A549 (cell line): ENCODE data around the gene MYLIP. TPM values are rescaled to one million over a fixed set of nuclear protein-coding genes. Genes with fewer than 3 reads are reported as not detected.

Experiments used
- ATAC-seq, 2 experiments: fragments of 200-7000 bp in 1 of 2; fragments of >200 bp in 1 of 2; cut with Nextera tagmentation in 1 of 2; cut with Tn5 transposase in 1 of 2; 3 replicates each; pipeline versions ENCODE4 v1.8.0 to v1.9.1; 2018 to 2020; ENCODE audit warnings: mild to moderate bottlenecking in 1 of 2, moderate library complexity in 1 of 2
- CTCF ChIA-PET: fragments of 300-600 bp; sonication (Branson Sonifier 250); formaldehyde crosslinking; extraction: SDS; loops from one replicate; lab custom pipeline; 2021; ENCODE audit warnings: antibody characterized with exemption, inconsistent platforms; lab: Yijun Ruan, JAX
- POLR2A ChIA-PET: fragments of 350-600 bp; formaldehyde crosslinking; extraction: SDS; loops from one replicate; lab custom pipeline; 2021; ENCODE audit warnings: antibody characterized with exemption, inconsistent platforms; lab: Yijun Ruan, JAX
- DNase-seq, 2 experiments: peaks; one replicate each; pipeline versions ENCODE4 v3.0.0 to v3.0.0-alpha.2; 2011 to 2016; ENCODE audit warnings: low read depth in 1 of 2, low spot score in 1 of 2
- FAIRE-seq: peaks from 2 replicates; lab custom pipeline; 2011; peaks lifted over from hg19 to GRCh38; lab: Jason Lieb, UNC
- H3K27ac ChIP-seq, 2 experiments: fragments of >200 bp; sonication (Bioruptor Twin); formaldehyde crosslinking; 3 replicates each; pipeline ENCODE4 v1.5.1; 2016 to 2017
- H3K4me1 ChIP-seq: fragments of >200 bp; sonication (Bioruptor Twin); formaldehyde crosslinking; 3 replicates; pipeline ENCODE4 v1.6.1; 2016
- H3K4me2 ChIP-seq: fragments of >200 bp; sonication (Bioruptor Twin); formaldehyde crosslinking; 3 replicates; pipeline ENCODE4 v1.6.1; 2016
- H3K4me3 ChIP-seq: fragments of >200 bp; sonication (Bioruptor Twin); formaldehyde crosslinking; 3 replicates; pipeline ENCODE4 v1.5.1; 2016
- H3K9me3 ChIP-seq: fragments of >200 bp; sonication (Bioruptor Twin); formaldehyde crosslinking; 3 replicates; pipeline ENCODE4 v1.6.1; 2016
- BCL3 ChIP-seq: fragments of >200 bp; sonication (Bioruptor Twin); formaldehyde crosslinking; IDR thresholded peaks from 3 replicates; pipeline ENCODE4 v1.6.1; 2016
- CBX8 ChIP-seq: fragments of 200-600 bp; sonication (generic); IDR thresholded peaks from 2 replicates; pipeline ENCODE4 v1.6.1; 2016
- CHD2 ChIP-seq: fragments of 150-350 bp; IDR thresholded peaks from 2 replicates; pipeline ENCODE4 v1.6.1; 2014; ENCODE audit warnings: low read length; ENCODE audit not compliant: partially characterized antibody
- EHF ChIP-seq: fragments of 250-450 bp; sonication (Bioruptor Pico); IDR thresholded peaks from 2 replicates; pipeline ENCODE4 v1.5.0; 2020; ENCODE audit warnings: mild to moderate bottlenecking
- HOXB5 ChIP-seq: fragments of 250-450 bp; sonication (Bioruptor Pico); IDR thresholded peaks from 2 replicates; pipeline ENCODE4 v1.5.0; 2020; ENCODE audit warnings: mild to moderate bottlenecking, moderate library complexity
- KDM1A ChIP-seq: fragments of 200-600 bp; sonication (generic); IDR thresholded peaks from 2 replicates; pipeline ENCODE4 v1.6.1; 2016; ENCODE audit warnings: low read depth, mild to moderate bottlenecking
- KDM5A ChIP-seq: fragments of 200-600 bp; sonication (generic); IDR thresholded peaks from 2 replicates; pipeline ENCODE4 v1.6.1; 2016; ENCODE audit warnings: antibody characterized with exemption, mild to moderate bottlenecking
- PHF8 ChIP-seq: fragments of 200-600 bp; sonication (generic); IDR thresholded peaks from 2 replicates; pipeline ENCODE4 v1.6.1; 2016; ENCODE audit warnings: low read depth, mild to moderate bottlenecking, antibody characterized with exemption, moderate library complexity, borderline replicate concordance
- POLR2A ChIP-seq: IDR thresholded peaks from 2 replicates; pipeline ENCODE4 v1.6.1; 2012; ENCODE audit warnings: mild to moderate bottlenecking, low read length
- RARB ChIP-seq: fragments of 250-450 bp; sonication (Bioruptor Pico); IDR thresholded peaks from 2 replicates; pipeline ENCODE4 v1.8.0; 2021; ENCODE audit warnings: mild to moderate bottlenecking, moderate library complexity
- RCOR1 ChIP-seq: fragments of 150-350 bp; IDR thresholded peaks from 2 replicates; pipeline ENCODE4 v1.6.1; 2014; ENCODE audit warnings: antibody characterized with exemption, low read length, low read depth
- SREBF2 ChIP-seq: fragments of 450-650 bp; IDR thresholded peaks from 2 replicates; pipeline ENCODE4 v1.6.1; 2014; ENCODE audit warnings: mild to moderate bottlenecking, moderate library complexity
- TP53 ChIP-seq: fragments of 250-450 bp; sonication (Bioruptor Pico); IDR thresholded peaks from 2 replicates; pipeline ENCODE4 v1.5.0; 2021; ENCODE audit warnings: mild to moderate bottlenecking, moderate library complexity
- ZSCAN20 ChIP-seq: fragments of 250-450 bp; sonication (Bioruptor Pico); IDR thresholded peaks from 2 replicates; pipeline ENCODE4 v1.8.0; 2022; ENCODE audit warnings: mild to moderate bottlenecking, moderate library complexity
- WGBS: methylation state at CpG from one replicate; pipeline ENCODE4 v1.1.6; 2017; ENCODE audit errors: missing lambda C conversion rate; 5-methylcytosine and 5-hydroxymethylcytosine counted together
- polyA plus RNA-seq, 4 experiments: library from polyadenylated mRNA; depleted of rRNA in 3 of 4; stranded (reverse); fragments of >200 nt; fragmentation: RNase III in 1 of 4; extraction: RNeasy Plus Mini Kit Qiagen cat#74134 plus additional on column Dnase treatment in 1 of 4; gene quantifications; 2 replicates in 3 of 4; 3 replicates in 1 of 4; pipeline ENCODE4 v1.2.3, GENCODE V29; 2011 to 2017
- TF ChIP-seq, protein P1 (sequence below): fragments of 250-450 bp; sonication (Bioruptor Pico); IDR thresholded peaks from 2 replicates; pipeline ENCODE4 v1.5.0; 2020; ENCODE audit warnings: low read depth, mild to moderate bottlenecking, moderate library complexity
- TF ChIP-seq, protein P2 (sequence below): fragments of 250-450 bp; sonication (Bioruptor Pico); IDR thresholded peaks from 2 replicates; pipeline ENCODE4 v1.5.0; 2021; ENCODE audit warnings: mild to moderate bottlenecking, moderate library complexity, borderline replicate concordance
- TF ChIP-seq, protein P3 (sequence below): fragments of 150-350 bp; IDR thresholded peaks from 2 replicates; pipeline ENCODE4 v1.6.1; 2014; ENCODE audit warnings: low read depth, mild to moderate bottlenecking, low read length

MYLIP gene
- polyA plus RNA-seq, 2 of the 4 experiments (the other 2 are of a cell fraction): 2.3 to 9.1 TPM

DNA sequence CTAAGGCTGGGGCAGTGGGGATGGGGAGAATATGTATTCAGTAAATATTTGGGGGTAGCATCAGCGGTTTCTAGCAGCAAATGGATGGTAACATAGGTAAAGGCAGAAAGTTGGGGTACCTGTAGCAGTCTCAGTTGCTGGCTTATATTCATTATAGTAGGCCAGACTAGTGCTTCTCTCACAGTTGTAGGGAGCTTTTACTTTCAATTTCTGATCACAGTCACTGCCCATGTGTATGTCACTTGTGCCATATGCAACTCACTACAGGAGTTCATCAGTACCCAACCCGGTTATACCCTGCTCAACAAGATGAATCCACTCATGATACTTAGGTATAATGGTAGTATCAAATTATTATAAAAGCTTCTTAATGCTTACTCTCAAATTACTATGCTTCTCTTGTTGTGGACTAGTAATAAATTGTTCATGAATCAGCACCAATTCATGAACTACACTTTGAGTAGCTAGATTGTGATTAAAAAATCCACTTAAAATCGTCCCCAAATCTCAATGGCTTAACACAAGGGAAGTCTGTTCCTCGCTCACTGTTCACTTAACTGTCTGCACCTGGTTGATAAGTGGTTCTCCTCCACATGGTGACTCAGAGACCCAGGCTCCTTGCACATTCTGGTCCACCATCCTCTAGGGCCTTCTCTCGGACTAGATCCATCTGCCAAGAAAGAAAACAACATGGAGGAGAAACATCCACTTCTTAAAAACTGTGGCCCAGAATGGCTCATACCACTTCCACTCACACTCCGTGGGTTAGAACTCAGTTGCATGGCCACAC is 31.3 kb upstream of the MYLIP start:
- TF ChIP-seq BCL3 (no peak), RARB (no peak), KDM5A (no peak), TP53 (CRISPR knock-in tag) (no peak), CBX8 (no peak), POLR2A (no peak), ZSCAN20 (no peak), CHD2 (no peak), EHF (CRISPR knock-in tag) (no peak), SREBF2 (no peak), RCOR1 (no peak), HOXB5 (CRISPR knock-in tag) (no peak)
- TF ChIP-seq, protein P1, sequence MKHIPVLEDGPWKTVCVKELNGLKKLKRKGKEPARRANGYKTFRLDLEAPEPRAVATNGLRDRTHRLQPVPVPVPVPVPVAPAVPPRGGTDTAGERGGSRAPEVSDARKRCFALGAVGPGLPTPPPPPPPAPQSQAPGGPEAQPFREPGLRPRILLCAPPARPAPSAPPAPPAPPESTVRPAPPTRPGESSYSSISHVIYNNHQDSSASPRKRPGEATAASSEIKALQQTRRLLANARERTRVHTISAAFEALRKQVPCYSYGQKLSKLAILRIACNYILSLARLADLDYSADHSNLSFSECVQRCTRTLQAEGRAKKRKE (CRISPR knock-in tag): no peak
- TF ChIP-seq, protein P2, sequence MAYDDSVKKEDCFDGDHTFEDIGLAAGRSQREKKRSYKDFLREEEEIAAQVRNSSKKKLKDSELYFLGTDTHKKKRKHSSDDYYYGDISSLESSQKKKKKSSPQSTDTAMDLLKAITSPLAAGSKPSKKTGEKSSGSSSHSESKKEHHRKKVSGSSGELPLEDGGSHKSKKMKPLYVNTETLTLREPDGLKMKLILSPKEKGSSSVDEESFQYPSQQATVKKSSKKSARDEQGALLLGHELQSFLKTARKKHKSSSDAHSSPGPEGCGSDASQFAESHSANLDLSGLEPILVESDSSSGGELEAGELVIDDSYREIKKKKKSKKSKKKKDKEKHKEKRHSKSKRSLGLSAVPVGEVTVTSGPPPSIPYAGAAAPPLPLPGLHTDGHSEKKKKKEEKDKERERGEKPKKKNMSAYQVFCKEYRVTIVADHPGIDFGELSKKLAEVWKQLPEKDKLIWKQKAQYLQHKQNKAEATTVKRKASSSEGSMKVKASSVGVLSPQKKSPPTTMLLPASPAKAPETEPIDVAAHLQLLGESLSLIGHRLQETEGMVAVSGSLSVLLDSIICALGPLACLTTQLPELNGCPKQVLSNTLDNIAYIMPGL (CRISPR knock-in tag): no peak
- DNase-seq: no peak
- ATAC-seq: no peak
- CTCF ChIA-PET: no interaction called here
- 20% methylated on average over 5 of the region's 6 CpGs for WGBS
- POLR2A ChIA-PET: no interaction called here
- Histone ChIP-seq H3K4me3 (no peak overlapping the region), H3K4me2 (no peak overlapping the region), H3K27ac (no peak overlapping the region), H3K9me3 (no peaks in the 10 kb centered on the region), H3K4me1 (no peaks in the 10 kb centered on the region)
- FAIRE-seq: no peak

DNA sequence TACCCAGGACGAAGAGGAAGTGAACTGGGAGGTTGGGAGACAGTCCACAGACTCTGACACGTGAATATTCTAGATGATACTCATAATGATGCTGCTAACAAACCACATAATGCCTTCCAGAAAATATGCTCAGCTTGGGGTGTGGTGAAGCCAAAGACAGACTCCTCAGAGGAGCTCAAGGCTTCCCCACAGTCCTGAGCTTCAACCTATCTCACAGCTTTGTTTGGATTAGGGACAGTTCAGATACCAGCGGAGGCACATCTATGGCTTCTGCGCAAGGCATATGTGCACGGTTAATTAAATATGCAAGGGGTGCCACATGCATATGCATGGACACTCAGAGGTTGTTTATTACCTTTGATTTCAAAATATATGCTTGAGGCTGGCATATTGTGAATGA is 30.7 kb upstream of the MYLIP start:
- no peak for ATAC-seq
- 37% methylated on average over 5 of the region's 5 CpGs for WGBS
- H3K4me1 ChIP-seq: no peaks in the 10 kb centered on the region
- DNase-seq: no peak
- CTCF ChIA-PET: no interaction called here
- H3K9me3 ChIP-seq: no peaks in the 10 kb centered on the region
- H3K27ac ChIP-seq: no peak overlapping the region
- FAIRE-seq: no peak
- H3K4me3 ChIP-seq: no peak overlapping the region
- TF ChIP-seq ZSCAN20 (no peak), HOXB5 (CRISPR knock-in tag) (no peak), KDM1A (no peak)
- POLR2A ChIA-PET: no interaction called here
- no peak overlapping the region for H3K4me2 ChIP-seq

GRCh38 chr6:16102208-16102607 is 26.7 kb upstream of the MYLIP start:
- ATAC-seq (no peak), FAIRE-seq (no peak)
- POLR2A ChIA-PET: no interaction called here
- H3K4me3 ChIP-seq: no peak overlapping the region
- no peaks in the 10 kb centered on the region for H3K9me3 ChIP-seq
- H3K27ac ChIP-seq: no peak overlapping the region
- WGBS: 28% methylated on average over 3 of the region's 3 CpGs
- no peak overlapping the region for H3K4me2 ChIP-seq
- TF ChIP-seq PHF8: no peak
- TF ChIP-seq, protein P3, sequence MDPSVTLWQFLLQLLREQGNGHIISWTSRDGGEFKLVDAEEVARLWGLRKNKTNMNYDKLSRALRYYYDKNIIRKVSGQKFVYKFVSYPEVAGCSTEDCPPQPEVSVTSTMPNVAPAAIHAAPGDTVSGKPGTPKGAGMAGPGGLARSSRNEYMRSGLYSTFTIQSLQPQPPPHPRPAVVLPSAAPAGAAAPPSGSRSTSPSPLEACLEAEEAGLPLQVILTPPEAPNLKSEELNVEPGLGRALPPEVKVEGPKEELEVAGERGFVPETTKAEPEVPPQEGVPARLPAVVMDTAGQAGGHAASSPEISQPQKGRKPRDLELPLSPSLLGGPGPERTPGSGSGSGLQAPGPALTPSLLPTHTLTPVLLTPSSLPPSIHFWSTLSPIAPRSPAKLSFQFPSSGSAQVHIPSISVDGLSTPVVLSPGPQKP: no peak
- TF ChIP-seq, all 56 proteins: peak for 0
- DNase-seq: no peak
- CTCF ChIA-PET: interaction anchor here (1.2 kb wide), 1 partner anchor 81 kb away, joined by 4 read pairs; no protein-coding TSS in a partner anchor
- H3K4me1 ChIP-seq: 0 out of 3 replicates have a peak, but pooled peaks cover 3% of the 10 kb centered on the region
